T-helper 22 cell (primary cell): Measurements from ENCODE around the gene CCDC18.
"Not testable (repeated sequence)": the region's sequence is repeated elsewhere in the genome, so short reads cannot be mapped to it uniquely, and the experiment has no call there.

Source experiments
- DNase-seq: peaks from one replicate; pipeline ENCODE4 v3.0.0-alpha.2; 2020; ENCODE audit warnings: low read depth

CCDC18 gene

GRCh38 chr1:93180723-93181613, at the start of gene CCDC18:
Gene CCDC18 (plus strand): TSS chr1:93180724. CDS start chr1:93183362, 2,638 bp downstream.
- DNase-seq, result peak; percentile 48

GRCh38 chr1:93132638-93133037, 47.9 kb upstream of the CCDC18 start:
- DNase-seq, result no peak

GRCh38 chr1:93136445-93136844, 44.1 kb upstream of the CCDC18 start:
- no peak for DNase-seq

GRCh38 chr1:93137604-93138292, 42.8 kb upstream of the CCDC18 start:
- no peak for DNase-seq

- no peak for DNase-seq
These were observed 40.4 kb upstream of the CCDC18 start for GRCh38 chr1:93140106-93140505.

- no peak for DNase-seq
These were observed 38.4 kb upstream of the CCDC18 start for GRCh38 chr1:93142161-93142560.

GRCh38 chr1:93143136-93143535, 37.4 kb upstream of the CCDC18 start:
- DNase-seq, result no peak

- no peak for DNase-seq
These were observed 36.8 kb upstream of the CCDC18 start for GRCh38 chr1:93143769-93144168.

GRCh38 chr1:93148001-93148400, 32.5 kb upstream of the CCDC18 start:
- no peak for DNase-seq

GRCh38 chr1:93150729-93151128, 29.8 kb upstream of the CCDC18 start:
- DNase-seq, result no peak

GRCh38 chr1:93151474-93151873, 29.1 kb upstream of the CCDC18 start:
- DNase-seq, result no peak

- no peak for DNase-seq
These were observed 27.7 kb upstream of the CCDC18 start for GRCh38 chr1:93152835-93153234.

GRCh38 chr1:93154898-93155297, 25.6 kb upstream of the CCDC18 start:
- DNase-seq, result no peak

GRCh38 chr1:93155335-93155734, 25.2 kb upstream of the CCDC18 start:
- no peak for DNase-seq

GRCh38 chr1:93159337-93159736, 21.2 kb upstream of the CCDC18 start:
- no peak for DNase-seq

- not testable (repeated sequence) for DNase-seq
These were observed 17.2 kb upstream of the CCDC18 start for GRCh38 chr1:93163314-93163713.

- DNase-seq, result no peak
These were observed 15.7 kb upstream of the CCDC18 start for GRCh38 chr1:93164816-93165215.

- DNase-seq, result not testable (repeated sequence)
These were observed 14.6 kb upstream of the CCDC18 start for GRCh38 chr1:93165895-93166294.

- DNase-seq, result no peak
These were observed 13.5 kb upstream of the CCDC18 start for GRCh38 chr1:93167006-93167405.

- DNase-seq, result not testable (repeated sequence)
These were observed 10.3 kb upstream of the CCDC18 start for GRCh38 chr1:93170141-93170678.

GRCh38 chr1:93171549-93172034, 8.9 kb upstream of the CCDC18 start:
- no peak for DNase-seq

GRCh38 chr1:93172778-93173177, 7.7 kb upstream of the CCDC18 start:
- no peak for DNase-seq

- DNase-seq, result not testable (repeated sequence)
These were observed 5.9 kb upstream of the CCDC18 start for GRCh38 chr1:93174638-93175037.
